ENCODE results near the gene FAM217A. TPM values are rescaled to one million over a fixed set of nuclear protein-coding genes. Genes with fewer than 3 reads are reported as not detected.
A peak's percentile ranks its signal among the peaks of the same experiment; 100 is the strongest.

Gene FAM217A
- total and polyA plus RNA-seq, 9 of the 15 experiments (the other 6 are each of a cell fraction or from before 2014, with no cell fraction given), result not detected

DNA sequence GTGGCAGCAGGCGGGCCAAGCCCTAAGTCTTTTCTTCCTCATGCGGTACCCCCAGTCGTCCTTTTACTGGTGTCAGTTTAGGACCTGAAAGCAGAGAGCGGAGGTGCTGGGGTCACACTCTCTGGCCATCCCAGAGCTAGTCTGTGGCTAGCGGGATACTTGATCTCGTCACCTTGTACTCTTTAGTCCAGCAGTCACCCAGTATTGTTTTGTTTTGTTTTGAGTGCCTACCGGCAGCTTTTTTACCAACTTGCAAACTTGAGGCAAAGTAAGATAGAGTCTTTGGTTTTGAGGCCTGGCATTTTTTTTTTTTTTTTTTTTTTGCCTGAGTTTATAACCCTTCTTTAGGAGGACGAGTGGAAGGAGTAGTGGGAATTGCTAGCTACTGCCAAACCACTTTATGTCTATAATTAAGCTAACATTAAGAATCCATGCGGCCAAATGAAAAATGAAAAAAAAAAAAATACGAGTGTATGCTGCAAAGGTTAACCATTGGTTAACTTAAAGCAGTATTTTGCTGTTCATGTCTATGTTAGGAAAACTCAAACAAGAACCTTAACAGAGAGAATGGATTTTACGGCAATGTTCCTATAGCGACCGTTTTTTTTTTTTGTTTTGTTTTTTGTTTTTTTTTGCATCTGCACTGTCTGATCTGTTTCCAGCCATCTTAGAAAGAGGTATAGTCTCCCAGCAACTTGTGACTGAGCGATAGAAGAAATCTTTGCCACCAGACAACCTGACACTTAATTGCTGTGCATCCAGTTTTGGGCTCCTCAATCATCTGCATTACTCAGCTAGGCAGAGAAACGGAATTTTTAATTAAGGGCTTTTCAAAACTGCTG, 56.9 kb downstream of the FAM217A start (continued):
- TF ChIP-seq BRCA1 (IDR thresholded peaks at IDR 0.05) (no peak), BRCA1 (CRISPR knock-in tag; IDR thresholded peaks at IDR 0.05) (no peak), EP300 (IDR thresholded peaks at IDR 0.05; ENCODE audit: low read length) (peak; percentile 4; the same call in 1 of the 2 replicates), RBFOX2 (IDR thresholded peaks at IDR 0.05; ENCODE audit: low read depth, low read length) (no peak), ZFP1 (CRISPR knock-in tag; IDR thresholded peaks at IDR 0.05) (0 out of 2 replicates have a peak, but pooled peaks have one; percentile 10), CBFA2T2 (conservative IDR thresholded peaks at IDR 0.05) (peak; percentile 43), TAL1 (IDR thresholded peaks at IDR 0.05) (peak; percentile 22; the same call in 1 of the 2 replicates), THRB (CRISPR knock-in tag; conservative IDR thresholded peaks at IDR 0.05) (0 out of 2 replicates have a peak, but pooled peaks have one; percentile 7), CC2D1A (IDR thresholded peaks at IDR 0.05) (no peak), ETV1 (tag; conservative IDR thresholded peaks at IDR 0.05; ENCODE audit: low read depth) (no peak), ZNF224 (CRISPR knock-in tag; IDR thresholded peaks at IDR 0.05) (no peak), KDM5B (IDR thresholded peaks at IDR 0.05; ENCODE audit: insufficient replicate concordance, low read depth, low read length) (no peak), TEAD4 (IDR thresholded peaks at IDR 0.05; ENCODE audit: low read length) (peak; percentile 52), TEAD4 (CRISPR knock-in tag; IDR thresholded peaks at IDR 0.05; ENCODE audit: borderline replicate concordance) (no peak), ZNF143 (CRISPR knock-in tag; IDR thresholded peaks at IDR 0.05) (0 out of 2 replicates have a peak, but pooled peaks have one; percentile 1), SIN3A (IDR thresholded peaks at IDR 0.05; ENCODE audit: borderline replicate concordance in 2 of 2, control insufficient read depth in 1 of 2, low read depth in 2 of 2, low read length in 2 of 2) (peak; percentile 6 to 50; a peak in 1 of 4 replicates)
- TF ChIP-seq, protein P1, sequence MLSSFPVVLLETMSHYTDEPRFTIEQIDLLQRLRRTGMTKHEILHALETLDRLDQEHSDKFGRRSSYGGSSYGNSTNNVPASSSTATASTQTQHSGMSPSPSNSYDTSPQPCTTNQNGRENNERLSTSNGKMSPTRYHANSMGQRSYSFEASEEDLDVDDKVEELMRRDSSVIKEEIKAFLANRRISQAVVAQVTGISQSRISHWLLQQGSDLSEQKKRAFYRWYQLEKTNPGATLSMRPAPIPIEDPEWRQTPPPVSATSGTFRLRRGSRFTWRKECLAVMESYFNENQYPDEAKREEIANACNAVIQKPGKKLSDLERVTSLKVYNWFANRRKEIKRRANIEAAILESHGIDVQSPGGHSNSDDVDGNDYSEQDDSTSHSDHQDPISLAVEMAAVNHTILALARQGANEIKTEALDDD (IDR thresholded peaks at IDR 0.05), result peak; percentile 56; the same call in 1 of the 2 replicates
- TF ChIP-seq, protein P2, sequence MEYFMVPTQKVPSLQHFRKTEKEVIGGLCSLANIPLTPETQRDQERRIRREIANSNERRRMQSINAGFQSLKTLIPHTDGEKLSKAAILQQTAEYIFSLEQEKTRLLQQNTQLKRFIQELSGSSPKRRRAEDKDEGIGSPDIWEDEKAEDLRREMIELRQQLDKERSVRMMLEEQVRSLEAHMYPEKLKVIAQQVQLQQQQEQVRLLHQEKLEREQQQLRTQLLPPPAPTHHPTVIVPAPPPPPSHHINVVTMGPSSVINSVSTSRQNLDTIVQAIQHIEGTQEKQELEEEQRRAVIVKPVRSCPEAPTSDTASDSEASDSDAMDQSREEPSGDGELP (CRISPR knock-in tag; IDR thresholded peaks at IDR 0.05; ENCODE audit: borderline replicate concordance), result no peak
- TF ChIP-seq, protein P3, sequence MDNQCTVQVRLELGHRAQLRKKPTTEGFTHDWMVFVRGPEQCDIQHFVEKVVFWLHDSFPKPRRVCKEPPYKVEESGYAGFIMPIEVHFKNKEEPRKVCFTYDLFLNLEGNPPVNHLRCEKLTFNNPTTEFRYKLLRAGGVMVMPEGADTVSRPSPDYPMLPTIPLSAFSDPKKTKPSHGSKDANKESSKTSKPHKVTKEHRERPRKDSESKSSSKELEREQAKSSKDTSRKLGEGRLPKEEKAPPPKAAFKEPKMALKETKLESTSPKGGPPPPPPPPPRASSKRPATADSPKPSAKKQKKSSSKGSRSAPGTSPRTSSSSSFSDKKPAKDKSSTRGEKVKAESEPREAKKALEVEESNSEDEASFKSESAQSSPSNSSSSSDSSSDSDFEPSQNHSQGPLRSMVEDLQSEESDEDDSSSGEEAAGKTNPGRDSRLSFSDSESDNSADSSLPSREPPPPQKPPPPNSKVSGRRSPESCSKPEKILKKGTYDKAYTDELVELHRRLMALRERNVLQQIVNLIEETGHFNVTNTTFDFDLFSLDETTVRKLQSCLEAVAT (IDR thresholded peaks at IDR 0.05), result peak in 1 of 2 experiments; percentile 35; a peak in 2 of 4 replicates
